ENCODE results near the gene FKBP6. TPM values are rescaled to one million over a fixed set of nuclear protein-coding genes. Genes with fewer than 3 reads are reported as not detected.

The FKBP6 gene
- total RNA-seq, 2 donors from 2014 or later: not detected

- WGBS, 2 donors: 43 to 50% methylated on average over 2 of the region's 2 CpGs
- intact Hi-C loops (cut with DNase I): no loop called here
- Histone ChIP-seq H3K27ac (no peak overlapping the region), H3K36me3 (replicated peaks in 1 of 2; ENCODE audit: insufficient read depth in 1 of 2, low read depth in 2 of 2) (no peaks in the 10 kb centered on the region), H3K27me3 (no peaks in the 10 kb centered on the region), H3K4me3 (no peak overlapping the region), H3K4me1 (no peaks in the 10 kb centered on the region), H3K9me3 (peaks cover 0 to 12% (median 3%) of the 10 kb centered on the region in 3 donors)
- DNase-seq (no peak), ATAC-seq (no peak)
- TF ChIP-seq POLR2A (IDR thresholded peaks at IDR 0.05): no peak
- TF ChIP-seq CTCF (IDR thresholded peaks at IDR 0.05): no peak
Observed at GRCh38 chr7:73387221-73387828, 59.4 kb downstream of the FKBP6 start.

- WGBS, 2 donors: 74 to 85% methylated on average over 4 of the region's 4 CpGs
- DNase-seq (no peak), ATAC-seq (no peak)
- no peak overlapping the region for H3K4me3 ChIP-seq
- intact Hi-C loops (cut with DNase I): no loop called here
- H3K36me3 ChIP-seq (replicated peaks in 1 of 2; ENCODE audit: insufficient read depth in 1 of 2, low read depth in 2 of 2): no peaks in the 10 kb centered on the region
- no peaks in the 10 kb centered on the region for H3K4me1 ChIP-seq
- H3K27ac ChIP-seq: no peak overlapping the region
- H3K9me3 ChIP-seq: peaks cover 0 to 12% (median 3%) of the 10 kb centered on the region in 3 donors
- TF ChIP-seq POLR2A (IDR thresholded peaks at IDR 0.05) (no peak), CTCF (IDR thresholded peaks at IDR 0.05) (no peak)
- no peaks in the 10 kb centered on the region for H3K27me3 ChIP-seq
Observed at GRCh38 chr7:73387908-73388414, 60.0 kb downstream of the FKBP6 start.

GRCh38 chr7:73391396-73391795 is 63.4 kb downstream of the FKBP6 start:
- no peak overlapping the region for H3K27ac ChIP-seq
- ATAC-seq: no peak
- H3K4me3 ChIP-seq: no peak overlapping the region
- no peaks in the 10 kb centered on the region for H3K27me3 ChIP-seq
- no peak for TF ChIP-seq CTCF (IDR thresholded peaks at IDR 0.05)
- TF ChIP-seq POLR2A (IDR thresholded peaks at IDR 0.05): no peak
- whole genome bisulfite sequencing, 2 donors: 51 to 71% methylated on average over 1 to 2 of the region's 2 CpGs
- no peaks in the 10 kb centered on the region for H3K4me1 ChIP-seq
- H3K9me3 ChIP-seq: peaks cover 0 to 12% (median 3%) of the 10 kb centered on the region in 3 donors
- no peaks in the 10 kb centered on the region for H3K36me3 ChIP-seq (replicated peaks in 1 of 2; ENCODE audit: insufficient read depth in 1 of 2, low read depth in 2 of 2)
- DNase-seq: no peak
- intact Hi-C loops (cut with DNase I): no loop called here

GRCh38 chr7:73394422-73394821 is 66.5 kb downstream of the FKBP6 start:
- H3K4me3 ChIP-seq: no peak overlapping the region
- TF ChIP-seq CTCF (IDR thresholded peaks at IDR 0.05) (no peak), POLR2A (IDR thresholded peaks at IDR 0.05) (no peak)
- no peak overlapping the region for H3K27ac ChIP-seq
- no peaks in the 10 kb centered on the region for H3K27me3 ChIP-seq
- intact Hi-C loops (cut with DNase I): no loop called here
- no peak for DNase-seq
- H3K36me3 ChIP-seq (replicated peaks in 1 of 2; ENCODE audit: insufficient read depth in 1 of 2, low read depth in 2 of 2): no peaks in the 10 kb centered on the region
- ATAC-seq: no peak
- no peaks in the 10 kb centered on the region for H3K4me1 ChIP-seq
- H3K9me3 ChIP-seq: no peaks in the 10 kb centered on the region
- WGBS, 2 donors: 48 to 60% methylated on average over 3 of the region's 3 CpGs
